ENCODE results near the gene RGMA. TPM values are rescaled to one million over a fixed set of nuclear protein-coding genes. Genes with fewer than 3 reads are reported as not detected.

RGMA gene
- total RNA-seq, 2 experiments from 2014 or later, result not detected

DNA sequence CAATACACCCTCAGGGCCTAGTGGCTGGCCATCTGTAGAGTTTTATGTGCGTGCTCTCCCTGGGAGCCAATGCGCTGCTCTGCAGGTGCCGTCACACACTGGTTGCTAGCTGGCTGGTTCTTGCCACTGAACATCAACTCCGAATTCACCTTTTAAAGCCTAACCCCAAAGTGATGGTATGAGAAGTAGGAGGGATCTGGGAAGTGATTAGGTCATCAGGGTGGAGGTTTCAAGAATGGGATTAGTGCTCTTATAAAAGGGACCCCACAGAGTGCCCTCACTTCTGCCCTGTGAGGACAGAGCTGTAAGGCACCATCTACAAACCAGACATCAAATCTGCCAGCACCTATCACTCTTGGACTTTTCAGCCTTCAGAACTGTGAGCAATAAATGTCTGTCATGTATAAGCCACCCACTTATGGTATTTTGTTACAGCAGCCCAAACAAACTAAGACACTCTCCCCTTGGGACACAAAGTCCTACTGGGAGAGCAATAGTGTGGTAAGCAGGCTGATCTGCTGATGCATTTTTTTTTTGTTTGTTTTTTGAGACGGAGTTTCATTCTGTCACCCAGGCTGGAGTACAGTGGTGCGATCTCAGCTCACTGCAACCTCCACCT, 20.3 kb downstream of the RGMA start:
- ChIA-PET POLR2A (no interaction called here), CTCF (ENCODE audit: unreplicated experiment) (no interaction called here)
- Histone ChIP-seq H3K9me3 (ENCODE audit: low read length) (no peaks in the 10 kb centered on the region), H2AFZ (ENCODE audit: low read length) (no peak overlapping the region), H3K27ac (ENCODE audit: low read depth, low read length, poor library complexity, severe bottlenecking) (no peak overlapping the region), H3K79me2 (ENCODE audit: insufficient read depth, low read depth, low read length) (no peaks in the 10 kb centered on the region), H3K4me2 (ENCODE audit: low read length) (no peak overlapping the region), H3K4me3 (ENCODE audit: low read depth, low read length, poor library complexity, severe bottlenecking) (no peak overlapping the region), H3K9me2 (ENCODE audit: insufficient read depth, low read length) (no peaks in the 10 kb centered on the region), H3K4me1 (ENCODE audit: insufficient read depth, low read length, poor library complexity, severe bottlenecking) (no peaks in the 10 kb centered on the region), H3K36me3 (ENCODE audit: insufficient read depth, low read length) (no peaks in the 10 kb centered on the region), H4K20me1 (ENCODE audit: insufficient read depth, low read length) (no peaks in the 10 kb centered on the region)
- BruUV-seq (replicated peaks), result no TSS peak
- DNase-seq (ENCODE audit: low spot score), result no peak
- TF ChIP-seq, protein P1, sequence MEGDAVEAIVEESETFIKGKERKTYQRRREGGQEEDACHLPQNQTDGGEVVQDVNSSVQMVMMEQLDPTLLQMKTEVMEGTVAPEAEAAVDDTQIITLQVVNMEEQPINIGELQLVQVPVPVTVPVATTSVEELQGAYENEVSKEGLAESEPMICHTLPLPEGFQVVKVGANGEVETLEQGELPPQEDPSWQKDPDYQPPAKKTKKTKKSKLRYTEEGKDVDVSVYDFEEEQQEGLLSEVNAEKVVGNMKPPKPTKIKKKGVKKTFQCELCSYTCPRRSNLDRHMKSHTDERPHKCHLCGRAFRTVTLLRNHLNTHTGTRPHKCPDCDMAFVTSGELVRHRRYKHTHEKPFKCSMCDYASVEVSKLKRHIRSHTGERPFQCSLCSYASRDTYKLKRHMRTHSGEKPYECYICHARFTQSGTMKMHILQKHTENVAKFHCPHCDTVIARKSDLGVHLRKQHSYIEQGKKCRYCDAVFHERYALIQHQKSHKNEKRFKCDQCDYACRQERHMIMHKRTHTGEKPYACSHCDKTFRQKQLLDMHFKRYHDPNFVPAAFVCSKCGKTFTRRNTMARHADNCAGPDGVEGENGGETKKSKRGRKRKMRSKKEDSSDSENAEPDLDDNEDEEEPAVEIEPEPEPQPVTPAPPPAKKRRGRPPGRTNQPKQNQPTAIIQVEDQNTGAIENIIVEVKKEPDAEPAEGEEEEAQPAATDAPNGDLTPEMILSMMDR (conservative IDR thresholded peaks at IDR 0.05; ENCODE audit: low read length), result no peak
- no peak for TF ChIP-seq EZH2phosphoT487 (IDR thresholded peaks at IDR 0.05; ENCODE audit: borderline replicate concordance, low read depth, low read length)
- intact Hi-C loops (cut with micrococcal nuclease; ENCODE audit: unreplicated experiment), result no loop called here

DNA sequence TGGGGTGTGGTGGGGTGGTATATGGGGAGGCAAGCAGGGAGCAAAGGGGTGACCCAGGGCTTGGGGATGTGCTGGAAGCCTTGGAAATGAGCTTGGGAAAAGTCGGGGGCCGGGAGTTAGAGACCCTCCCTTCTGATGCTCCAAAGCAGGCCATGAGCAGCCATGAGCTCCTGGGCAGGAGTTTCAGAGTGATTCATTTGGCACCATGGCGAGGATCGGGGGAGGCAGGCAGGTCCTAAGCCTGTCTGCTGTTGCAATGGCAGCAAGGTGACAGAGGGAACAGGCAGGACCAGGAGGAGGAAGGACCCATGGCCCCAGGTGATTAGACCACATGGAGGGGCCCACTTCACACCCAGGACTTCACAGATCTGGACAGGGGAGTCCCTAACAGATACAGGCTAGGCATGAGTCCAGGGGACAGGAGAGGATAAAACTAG, 21.3 kb downstream of the RGMA start:
- DNase-seq (ENCODE audit: low spot score), result no peak
- Histone ChIP-seq H2AFZ (ENCODE audit: low read length) (no peak overlapping the region), H3K4me3 (ENCODE audit: low read depth, low read length, poor library complexity, severe bottlenecking) (no peak overlapping the region), H3K9me3 (ENCODE audit: low read length) (no peaks in the 10 kb centered on the region), H3K4me2 (ENCODE audit: low read length) (no peak overlapping the region), H4K20me1 (ENCODE audit: insufficient read depth, low read length) (no peaks in the 10 kb centered on the region), H3K27ac (ENCODE audit: low read depth, low read length, poor library complexity, severe bottlenecking) (no peak overlapping the region), H3K4me1 (ENCODE audit: insufficient read depth, low read length, poor library complexity, severe bottlenecking) (no peaks in the 10 kb centered on the region), H3K79me2 (ENCODE audit: insufficient read depth, low read depth, low read length) (no peaks in the 10 kb centered on the region), H3K36me3 (ENCODE audit: insufficient read depth, low read length) (no peaks in the 10 kb centered on the region), H3K9me2 (ENCODE audit: insufficient read depth, low read length) (no peaks in the 10 kb centered on the region)
- no TSS peak for BruUV-seq (replicated peaks)
- intact Hi-C loops (cut with micrococcal nuclease; ENCODE audit: unreplicated experiment), result no loop called here
- ChIA-PET CTCF (ENCODE audit: unreplicated experiment) (no interaction called here), POLR2A (no interaction called here)
- TF ChIP-seq, protein P1 (conservative IDR thresholded peaks at IDR 0.05; ENCODE audit: low read length), result no peak
- TF ChIP-seq EZH2phosphoT487 (IDR thresholded peaks at IDR 0.05; ENCODE audit: borderline replicate concordance, low read depth, low read length), result no peak

- ChIA-PET CTCF (ENCODE audit: unreplicated experiment) (no interaction called here), POLR2A (no interaction called here)
- Histone ChIP-seq H3K27ac (ENCODE audit: low read depth, low read length, poor library complexity, severe bottlenecking) (no peak overlapping the region), H3K9me3 (ENCODE audit: low read length) (no peaks in the 10 kb centered on the region), H3K4me1 (ENCODE audit: insufficient read depth, low read length, poor library complexity, severe bottlenecking) (no peaks in the 10 kb centered on the region), H2AFZ (ENCODE audit: low read length) (no peak overlapping the region), H3K9me2 (ENCODE audit: insufficient read depth, low read length) (no peaks in the 10 kb centered on the region), H3K79me2 (ENCODE audit: insufficient read depth, low read depth, low read length) (no peaks in the 10 kb centered on the region), H3K36me3 (ENCODE audit: insufficient read depth, low read length) (no peaks in the 10 kb centered on the region), H4K20me1 (ENCODE audit: insufficient read depth, low read length) (no peaks in the 10 kb centered on the region), H3K4me2 (ENCODE audit: low read length) (no peak overlapping the region), H3K4me3 (ENCODE audit: low read depth, low read length, poor library complexity, severe bottlenecking) (no peak overlapping the region)
- BruUV-seq (replicated peaks), result no TSS peak
- intact Hi-C loops (cut with micrococcal nuclease; ENCODE audit: unreplicated experiment), result no loop called here
- DNase-seq (ENCODE audit: low spot score), result no peak
- no peak for TF ChIP-seq EZH2phosphoT487 (IDR thresholded peaks at IDR 0.05; ENCODE audit: borderline replicate concordance, low read depth, low read length)
- TF ChIP-seq, protein P1 (conservative IDR thresholded peaks at IDR 0.05; ENCODE audit: low read length), result no peak
These were observed 22.0 kb downstream of the RGMA start for GRCh38 chr15:93066834-93067648.

Measured in OCI-LY7 (cell line).